Ovary (tissue), 3 donors: Measurements from ENCODE around the gene HIPK2.

Experiments used
- POLR2A ChIP-seq: fragments of 450-650 bp; IDR thresholded peaks from one replicate; pipeline ENCODE4 v1.6.1; 2017; ENCODE audit warnings: antibody characterized with exemption, mild to moderate bottlenecking, moderate library complexity
- TF ChIP-seq, protein P1 (sequence below), 3 donors: fragments of 450-650 bp in 2 of 3; fragments of 200-600 bp in 1 of 3; IDR thresholded peaks; one replicate each; pipeline versions ENCODE4 v1.5.1 to v1.8.0; 2016 to 2022; ENCODE audit warnings: antibody characterized with exemption in 3 of 3, mild to moderate bottlenecking in 1 of 3
- donor health status: DM: no; HTN: no; CAD: no.

DNA sequence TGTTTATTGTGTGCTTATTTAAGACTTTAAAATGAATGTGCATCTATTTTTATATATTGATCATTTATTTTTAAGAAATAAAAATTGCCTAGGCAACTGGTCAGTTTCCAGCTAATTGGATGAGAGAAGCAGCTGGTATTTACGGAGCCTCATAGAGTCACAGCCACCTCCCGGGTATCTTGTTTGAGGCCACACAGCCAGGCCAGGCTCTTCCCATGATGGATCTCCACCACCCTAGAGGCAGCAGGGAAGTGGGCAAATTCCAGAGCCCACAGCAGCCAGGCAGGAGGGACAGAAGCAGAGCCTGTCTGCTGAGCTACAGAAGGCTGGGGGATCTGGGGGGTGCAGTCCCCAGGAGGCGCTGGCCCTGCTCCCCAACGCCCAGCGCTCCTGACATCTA, 192.8 kb downstream of the HIPK2 start:
- TF ChIP-seq, protein P1, sequence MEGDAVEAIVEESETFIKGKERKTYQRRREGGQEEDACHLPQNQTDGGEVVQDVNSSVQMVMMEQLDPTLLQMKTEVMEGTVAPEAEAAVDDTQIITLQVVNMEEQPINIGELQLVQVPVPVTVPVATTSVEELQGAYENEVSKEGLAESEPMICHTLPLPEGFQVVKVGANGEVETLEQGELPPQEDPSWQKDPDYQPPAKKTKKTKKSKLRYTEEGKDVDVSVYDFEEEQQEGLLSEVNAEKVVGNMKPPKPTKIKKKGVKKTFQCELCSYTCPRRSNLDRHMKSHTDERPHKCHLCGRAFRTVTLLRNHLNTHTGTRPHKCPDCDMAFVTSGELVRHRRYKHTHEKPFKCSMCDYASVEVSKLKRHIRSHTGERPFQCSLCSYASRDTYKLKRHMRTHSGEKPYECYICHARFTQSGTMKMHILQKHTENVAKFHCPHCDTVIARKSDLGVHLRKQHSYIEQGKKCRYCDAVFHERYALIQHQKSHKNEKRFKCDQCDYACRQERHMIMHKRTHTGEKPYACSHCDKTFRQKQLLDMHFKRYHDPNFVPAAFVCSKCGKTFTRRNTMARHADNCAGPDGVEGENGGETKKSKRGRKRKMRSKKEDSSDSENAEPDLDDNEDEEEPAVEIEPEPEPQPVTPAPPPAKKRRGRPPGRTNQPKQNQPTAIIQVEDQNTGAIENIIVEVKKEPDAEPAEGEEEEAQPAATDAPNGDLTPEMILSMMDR (IDR thresholded peaks at IDR 0.05), result no peak
- no peak for TF ChIP-seq POLR2A
